ENCODE measurements around the gene CHTOP.

DNA sequence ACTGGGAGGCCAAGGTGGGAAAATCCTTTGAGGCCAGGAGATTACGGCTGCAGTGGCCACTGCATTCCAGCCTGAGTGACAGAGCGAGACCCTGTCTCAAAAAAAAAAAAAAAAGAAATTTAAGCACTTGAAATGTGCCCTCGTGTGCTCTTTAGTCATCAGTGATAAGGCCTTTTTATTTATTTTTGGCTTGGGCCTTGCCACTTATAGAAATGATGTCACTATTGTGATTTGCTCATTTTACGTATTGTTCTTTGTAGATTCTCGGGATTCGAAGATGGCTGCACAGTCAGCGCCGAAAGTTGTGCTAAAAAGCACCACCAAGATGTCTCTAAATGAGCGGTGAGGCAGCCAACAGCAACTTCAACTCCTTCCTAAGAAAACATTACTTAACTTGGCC is 2.4 kb downstream of the CHTOP start:
- TF ChIP-seq EZH2phosphoT487 (IDR thresholded peaks at IDR 0.05; ENCODE audit: insufficient read depth, low read depth) (no peak), EZH2 (IDR thresholded peaks at IDR 0.05; ENCODE audit: insufficient read depth, poor library complexity, severe bottlenecking) (no peak)

Measured in GM23248 (cell line).